Endometrial microvascular endothelial cells (primary cell): ENCODE data around the gene RIT2. TPM values are rescaled to one million over a fixed set of nuclear protein-coding genes. Genes with fewer than 3 reads are reported as not detected.

ENCODE experiments used
- in situ Hi-C: cut with HindIII; loops from 2 replicates; pipeline ENCODE4 v1.10.0; 2017; ENCODE audit warnings: low sequenced_read_pairs, low pct_unique_long_range_greater_than_20kb; ENCODE audit errors: inconsistent ontology term
- total RNA-seq: library from RNA; depleted of rRNA; stranded (reverse); fragments of >200 nt; gene quantifications from one replicate; pipeline ENCODE4 v1.2.3, GENCODE V29; 2015; ENCODE audit errors: inconsistent ontology term

The RIT2 gene
- total RNA-seq, 1 donor from 2014 or later, result not detected

DNA sequence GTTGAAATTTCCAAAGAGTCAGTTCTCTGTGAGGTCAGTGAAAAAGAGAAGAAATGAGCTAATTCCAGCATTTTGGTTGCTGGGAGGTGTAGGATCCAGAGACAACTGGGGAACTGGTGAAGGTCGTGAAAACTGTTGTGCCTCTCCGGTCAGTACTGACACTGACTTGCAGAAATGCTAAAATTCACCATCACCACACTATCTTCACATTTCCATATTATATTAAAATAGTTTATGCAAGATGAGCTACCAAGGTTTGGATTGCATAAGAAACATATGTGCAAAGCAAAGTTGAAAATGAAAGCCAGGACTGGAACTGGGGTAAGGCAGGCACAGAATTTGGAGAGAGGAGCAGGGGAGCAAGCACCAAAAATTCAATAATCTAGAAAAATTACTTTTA is 21.8 kb downstream of the RIT2 start:
- in situ Hi-C loops, result no loop called here

DNA sequence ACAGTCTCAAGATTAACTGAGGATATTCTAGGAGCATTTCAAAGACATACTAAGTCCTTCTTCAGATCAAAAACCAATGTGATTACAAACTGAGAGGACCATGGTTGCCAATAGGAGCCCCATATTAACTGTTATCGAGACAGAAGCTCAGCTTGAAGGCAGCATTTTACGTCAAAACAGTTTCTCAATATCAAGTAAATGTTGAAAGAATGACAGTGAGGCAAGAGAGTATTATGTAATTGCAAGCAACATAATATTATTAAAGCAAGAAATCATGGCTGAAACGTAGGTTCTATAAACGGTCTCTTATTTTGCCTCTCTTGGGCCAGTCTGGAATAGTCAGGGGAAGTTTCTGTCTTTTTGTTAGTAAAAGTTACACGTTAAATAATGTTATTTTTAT is 22.9 kb downstream of the RIT2 start:
- in situ Hi-C loops, result no loop called here

DNA sequence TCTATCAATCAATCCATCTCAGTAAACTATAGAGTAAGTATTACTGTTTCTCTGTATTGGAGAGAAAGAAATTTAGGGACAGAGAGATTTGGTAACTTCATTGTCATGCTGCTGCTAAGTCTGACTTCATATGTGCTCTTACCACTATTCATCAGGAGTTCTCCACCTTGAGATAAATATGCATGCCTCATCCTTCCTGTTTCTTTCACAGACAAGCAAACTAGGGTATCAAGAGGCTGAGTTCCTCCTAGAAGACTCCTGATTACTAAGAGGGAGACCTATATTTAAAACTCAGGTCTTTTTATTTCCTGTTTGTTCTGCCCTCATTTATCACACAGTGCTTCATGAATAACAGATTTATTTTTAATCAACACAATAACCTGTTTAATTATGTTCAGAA is 34.1 kb downstream of the RIT2 start:
- in situ Hi-C loops, result no loop called here

DNA sequence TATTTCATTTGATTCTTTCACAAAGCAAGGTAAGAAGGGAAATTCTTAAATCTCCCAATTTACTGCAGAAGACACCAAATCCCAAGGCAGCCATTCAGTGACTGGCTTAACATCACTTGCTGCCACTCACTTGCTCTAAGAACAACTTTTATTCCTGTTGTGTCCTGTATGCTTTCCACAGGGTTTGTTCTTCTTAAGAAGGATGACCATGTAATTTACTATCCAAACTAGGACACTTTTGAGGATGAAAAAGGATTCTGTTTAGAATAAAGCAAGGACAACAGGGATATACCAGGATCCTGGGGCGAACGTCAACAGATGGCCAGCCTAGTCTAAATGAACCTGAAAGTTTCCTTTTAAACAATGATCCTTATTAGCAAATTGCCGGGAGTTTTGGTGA is 34.8 kb downstream of the RIT2 start:
- in situ Hi-C loops, result no loop called here

DNA sequence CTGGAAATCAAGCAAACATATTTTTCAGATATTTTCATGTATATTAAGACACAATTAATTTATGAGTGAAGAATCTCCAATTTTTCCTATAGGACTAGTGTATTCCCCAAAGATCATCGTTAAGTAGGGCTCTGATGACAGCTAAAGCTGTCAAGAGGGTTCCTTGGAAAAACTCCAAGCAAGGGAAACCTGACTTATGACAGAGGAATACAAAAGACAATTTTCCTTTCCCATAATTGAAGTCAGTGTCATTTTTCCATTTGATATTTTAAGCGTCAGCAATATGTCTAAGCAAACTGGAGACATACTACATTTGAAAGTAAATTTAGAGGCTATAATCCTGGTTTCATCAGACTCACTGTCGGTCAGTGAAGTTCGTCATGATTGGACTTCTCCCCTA is 36.1 kb downstream of the RIT2 start:
- in situ Hi-C loops, result no loop called here

DNA sequence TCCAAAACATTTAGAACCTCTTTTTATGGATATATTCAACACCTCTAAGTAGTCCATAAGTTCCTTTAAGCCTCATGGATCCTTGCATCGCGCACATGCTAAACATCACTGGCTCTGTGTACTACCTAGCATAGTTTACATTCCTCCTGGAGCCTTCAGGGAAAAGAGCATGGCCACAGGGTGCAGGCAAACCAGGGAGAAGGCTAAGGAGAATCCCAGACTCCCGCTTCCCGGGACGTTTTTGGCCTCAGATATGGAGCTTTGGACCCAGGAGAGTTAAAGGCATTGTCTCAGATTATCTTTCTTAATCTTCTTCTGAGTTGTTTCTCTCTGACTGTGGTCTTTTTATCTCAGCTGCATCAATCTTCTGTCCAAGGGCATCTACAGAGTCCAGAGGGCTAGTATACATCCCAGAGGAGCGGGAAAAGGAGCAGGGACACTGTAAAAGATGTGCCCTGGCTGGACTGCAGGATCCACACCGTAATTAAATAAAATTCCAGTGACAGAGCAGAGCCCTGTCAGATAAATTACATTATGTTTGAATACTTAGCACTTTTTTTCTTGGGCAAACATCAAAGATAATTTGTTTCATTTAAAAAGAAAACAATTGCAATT is 36.9 kb downstream of the RIT2 start:
- in situ Hi-C loops, result no loop called here

DNA sequence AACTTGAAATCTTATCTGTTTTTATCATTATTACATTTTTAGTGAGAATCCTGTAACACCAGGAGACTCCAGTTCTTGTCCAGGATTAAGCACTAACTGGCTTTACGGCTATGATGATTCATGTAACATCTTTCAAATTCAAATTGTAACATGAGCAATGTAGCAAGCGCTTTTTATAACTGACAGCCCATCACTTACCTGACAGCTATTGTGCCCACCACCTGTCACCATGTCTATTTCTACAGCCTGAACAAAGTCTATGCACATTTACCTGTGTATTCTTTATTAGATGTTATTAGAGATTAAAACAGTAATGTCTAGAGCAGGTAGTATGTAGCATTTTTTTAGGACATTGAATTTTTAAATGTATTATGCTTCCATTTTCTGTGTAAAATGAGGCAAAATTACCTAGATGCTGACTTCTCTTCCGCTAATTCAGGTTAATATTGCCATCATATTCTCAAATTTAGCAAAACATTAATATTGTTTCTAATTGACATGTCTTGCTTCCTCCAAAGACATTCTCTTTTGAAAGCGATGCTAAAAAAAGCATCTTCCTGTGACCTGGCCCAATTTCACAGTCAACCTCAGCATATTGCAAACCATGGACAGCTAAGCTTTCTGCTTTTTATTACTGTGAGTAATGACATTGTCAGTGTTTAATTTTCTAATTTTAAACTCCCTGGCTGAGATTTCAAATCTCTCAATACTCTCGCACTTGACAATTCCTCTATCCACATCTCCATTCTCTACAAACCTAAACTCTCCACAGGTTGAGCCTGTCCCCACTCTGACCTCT is 37.8 kb downstream of the RIT2 start:
- in situ Hi-C loops, result no loop called here

DNA sequence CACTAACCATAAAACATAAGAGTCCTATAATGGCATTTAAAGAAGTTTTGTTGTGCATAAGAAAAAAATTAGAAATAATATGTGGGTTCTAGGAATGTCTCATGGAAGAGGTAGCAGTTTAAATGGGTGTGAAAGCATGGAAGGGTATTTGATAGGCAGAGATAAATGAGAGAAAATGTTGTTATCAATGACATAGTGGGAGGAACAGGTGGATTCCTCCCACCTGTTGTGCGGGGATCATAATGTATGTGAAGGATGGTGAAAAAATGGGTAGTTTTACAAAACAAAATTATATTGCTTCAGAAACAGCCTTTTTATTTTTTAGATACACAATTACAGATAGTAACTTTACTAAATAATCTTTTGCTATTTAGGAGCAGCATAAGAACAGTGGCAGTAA is 41.7 kb downstream of the RIT2 start:
- in situ Hi-C loops, result no loop called here

DNA sequence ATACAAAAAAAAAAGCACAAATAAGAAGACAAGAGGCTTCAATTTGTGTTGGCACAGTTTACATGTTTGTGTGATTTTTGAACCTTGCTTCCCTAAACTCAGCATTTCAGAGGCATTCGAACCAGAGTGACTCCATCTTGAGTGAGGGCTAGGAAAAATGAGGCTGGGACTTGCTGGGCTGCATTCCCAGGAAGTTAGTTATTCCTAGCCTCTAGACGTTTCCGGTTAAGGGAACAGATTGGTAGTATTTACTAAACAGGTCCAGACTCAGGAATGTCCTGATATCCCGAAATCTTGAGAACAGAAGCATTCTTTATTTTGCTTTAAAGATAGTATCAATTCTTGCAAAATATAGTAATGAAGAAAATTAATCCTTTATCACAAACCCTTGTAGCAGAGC is 46.7 kb downstream of the RIT2 start:
- in situ Hi-C loops, result no loop called here

DNA sequence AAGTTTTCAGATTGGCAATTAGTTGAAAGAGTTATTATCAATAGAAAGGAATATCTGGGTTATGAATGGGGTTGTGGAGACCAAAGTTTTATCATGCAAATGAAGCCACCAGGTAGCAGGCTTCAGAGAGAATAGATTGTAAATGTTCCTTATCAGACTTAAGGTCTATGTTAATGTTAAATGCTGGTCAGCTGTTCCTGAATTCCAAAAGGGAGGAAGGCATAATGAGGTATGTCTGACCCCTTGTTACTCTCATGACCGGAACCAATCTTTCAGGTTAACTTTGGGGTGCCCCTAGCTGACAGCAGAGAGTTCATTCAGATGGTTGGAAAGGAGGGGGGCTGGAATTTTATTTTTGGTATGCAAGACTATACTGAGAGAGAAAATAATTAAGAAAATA is 47.9 kb downstream of the RIT2 start:
- in situ Hi-C loops, result no loop called here

DNA sequence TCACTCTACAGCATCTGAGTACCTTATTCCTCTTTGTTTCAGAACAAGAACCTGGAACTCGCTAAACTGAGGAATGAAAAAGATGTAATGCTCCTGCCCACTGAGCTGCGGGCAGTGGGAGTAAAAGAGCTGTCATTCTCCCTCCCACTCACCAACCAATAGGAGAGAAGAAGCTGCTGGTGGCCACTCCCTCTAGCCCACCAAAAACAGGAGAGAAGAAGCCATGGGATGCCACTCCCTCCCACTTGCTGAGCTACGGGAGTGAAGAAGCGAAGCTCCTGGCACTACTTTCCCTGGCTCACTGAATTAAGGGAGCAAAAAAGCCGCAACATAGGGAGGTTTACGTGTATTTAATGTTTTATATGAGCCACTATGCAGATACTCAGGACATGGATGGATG is 53.7 kb downstream of the RIT2 start:
- in situ Hi-C loops, result no loop called here

DNA sequence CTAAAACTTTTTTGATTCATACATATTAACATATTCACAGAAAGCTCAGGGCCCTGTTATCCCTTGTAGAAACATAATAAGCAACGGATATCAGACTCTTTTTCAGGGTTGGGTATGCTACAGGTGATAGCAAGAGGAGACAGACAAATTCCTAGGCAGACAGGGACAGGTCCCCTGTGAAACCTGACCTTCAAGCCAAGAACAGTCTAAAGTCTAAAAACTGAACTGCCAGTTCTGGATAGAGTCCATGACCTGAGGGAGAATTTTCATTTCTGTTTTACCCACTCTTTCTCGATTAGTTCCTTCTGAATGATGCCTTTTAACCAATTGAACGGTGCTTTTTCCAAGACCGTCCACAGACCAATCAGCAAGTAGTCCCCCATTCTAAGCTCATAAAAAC is 54.2 kb downstream of the RIT2 start:
- in situ Hi-C loops, result no loop called here

DNA sequence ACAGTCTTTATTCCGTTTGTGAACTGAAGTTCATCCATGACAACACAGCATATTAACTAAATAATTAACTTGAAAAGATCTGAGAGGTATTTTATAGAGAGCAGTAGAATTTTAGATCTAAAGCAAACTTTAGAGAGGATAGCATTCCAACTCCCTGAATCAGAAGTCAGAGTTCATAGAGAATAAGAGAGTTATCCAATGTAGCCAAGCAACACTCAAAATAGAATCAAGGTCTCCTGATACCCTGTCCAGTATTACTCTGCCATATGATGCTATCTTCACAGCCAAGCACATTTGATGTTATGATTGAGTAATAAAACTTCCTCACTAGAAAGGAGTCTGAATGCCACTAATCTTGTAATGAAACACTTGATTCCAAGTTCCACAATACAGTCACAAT is 55.5 kb downstream of the RIT2 start:
- in situ Hi-C loops, result no loop called here

DNA sequence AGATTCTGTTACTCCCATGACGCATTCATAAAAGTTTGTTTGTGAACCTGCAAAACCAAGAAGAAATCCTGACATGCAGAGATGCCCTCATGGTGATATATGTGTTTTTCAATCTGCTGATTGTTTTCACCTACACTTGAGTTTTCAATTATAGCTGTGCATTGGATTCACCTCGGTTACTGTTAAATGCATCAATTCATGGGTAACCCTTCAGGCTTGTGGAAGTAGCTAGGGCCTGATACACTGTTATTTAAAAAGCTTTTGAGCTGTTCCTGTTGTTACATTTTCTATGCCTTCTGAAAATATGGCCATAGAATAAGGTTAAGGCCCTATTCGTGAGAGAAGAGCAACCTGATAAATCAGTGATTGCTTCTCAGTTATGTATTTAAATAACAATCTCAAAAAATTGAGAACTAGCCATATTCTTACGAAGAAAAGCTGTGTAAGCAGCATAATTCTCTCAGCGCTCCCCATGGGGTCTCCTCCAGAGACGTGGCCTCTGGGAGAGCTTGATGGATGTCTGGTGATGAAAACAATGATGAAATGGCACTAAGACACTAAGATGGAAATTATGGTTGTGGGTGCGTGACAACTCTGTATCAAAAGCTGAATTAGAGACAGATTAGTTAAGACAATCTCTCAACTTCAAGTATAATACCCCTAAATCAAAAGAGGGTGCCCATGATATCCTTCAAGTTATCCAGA is 60.5 kb downstream of the RIT2 start:
- in situ Hi-C loops, result no loop called here

DNA sequence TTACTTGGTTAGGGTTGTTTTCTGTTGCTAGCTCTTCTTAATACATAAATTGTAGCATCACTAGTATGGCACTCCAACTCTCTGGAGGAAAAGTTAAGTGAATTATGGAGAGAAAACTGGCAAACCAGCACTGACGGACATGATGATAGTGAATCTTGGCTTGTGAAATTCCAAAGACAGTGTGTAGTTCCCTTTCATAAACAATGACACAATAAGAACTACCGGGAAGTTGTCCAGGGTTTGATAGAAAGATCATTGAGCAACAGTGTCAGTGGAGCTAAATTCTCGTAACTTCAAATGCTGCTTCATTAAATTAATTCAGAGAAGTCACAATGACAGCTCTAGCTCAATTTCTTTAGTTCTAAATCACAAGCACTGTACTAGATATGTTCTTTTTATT is 66.5 kb downstream of the RIT2 start:
- in situ Hi-C loops, result no loop called here

DNA sequence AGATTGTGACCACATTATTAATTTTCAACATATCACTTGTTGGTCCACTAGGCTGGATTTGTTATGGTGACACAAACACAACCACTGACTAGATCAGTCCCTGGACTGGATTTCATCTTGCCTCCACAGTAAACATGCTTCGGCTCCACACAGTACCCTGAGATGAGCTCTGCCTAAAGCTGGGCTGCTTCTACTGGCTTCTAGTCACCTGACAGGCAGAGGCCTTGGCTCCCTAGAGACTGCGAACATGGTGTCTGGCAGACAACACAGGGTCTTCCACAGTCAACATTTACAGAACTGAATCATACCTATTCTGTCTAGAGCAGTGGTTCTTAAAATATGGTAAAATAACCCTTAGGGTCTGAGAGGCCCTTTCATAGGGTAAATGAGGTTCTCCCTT is 69.2 kb downstream of the RIT2 start:
- in situ Hi-C loops, result no loop called here

DNA sequence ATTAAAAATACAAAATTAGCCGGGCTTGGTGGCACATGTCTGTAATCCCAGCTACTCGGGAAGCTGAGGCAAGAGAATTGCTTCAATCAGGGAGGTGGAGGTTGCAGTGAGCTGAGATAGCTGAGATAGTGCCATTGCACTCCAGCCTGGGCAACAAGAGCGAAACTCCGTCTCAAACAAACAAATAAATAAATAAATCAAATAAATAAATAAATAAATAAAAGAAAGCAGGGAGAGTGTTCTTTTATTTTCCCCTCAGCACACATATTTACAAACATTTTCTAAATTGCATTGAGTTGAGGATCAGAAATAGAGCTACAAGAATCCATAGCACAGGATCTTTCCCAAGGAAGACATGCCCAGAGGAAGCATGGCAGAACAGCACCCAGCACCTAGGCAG is 71.9 kb downstream of the RIT2 start:
- in situ Hi-C loops, result no loop called here

DNA sequence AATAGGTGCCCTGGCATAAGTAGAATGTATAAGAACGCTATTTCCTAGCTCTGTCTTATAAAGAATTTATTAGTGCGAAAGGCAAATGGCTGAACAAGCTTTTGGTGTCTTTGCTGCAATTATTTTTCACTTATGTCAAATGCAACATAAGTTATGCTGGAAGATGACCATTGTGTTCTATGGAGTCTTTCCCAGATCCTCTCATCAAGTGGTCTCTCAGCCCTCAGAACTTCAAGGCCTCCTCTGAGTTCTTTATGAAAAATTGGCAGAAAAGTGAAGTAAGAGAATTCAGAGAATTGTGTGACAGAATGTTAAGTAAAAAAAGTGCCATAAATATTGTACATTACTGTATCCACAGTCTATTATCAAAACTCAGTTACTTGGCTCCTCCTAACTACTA is 75.2 kb downstream of the RIT2 start:
- in situ Hi-C loops, result no loop called here

DNA sequence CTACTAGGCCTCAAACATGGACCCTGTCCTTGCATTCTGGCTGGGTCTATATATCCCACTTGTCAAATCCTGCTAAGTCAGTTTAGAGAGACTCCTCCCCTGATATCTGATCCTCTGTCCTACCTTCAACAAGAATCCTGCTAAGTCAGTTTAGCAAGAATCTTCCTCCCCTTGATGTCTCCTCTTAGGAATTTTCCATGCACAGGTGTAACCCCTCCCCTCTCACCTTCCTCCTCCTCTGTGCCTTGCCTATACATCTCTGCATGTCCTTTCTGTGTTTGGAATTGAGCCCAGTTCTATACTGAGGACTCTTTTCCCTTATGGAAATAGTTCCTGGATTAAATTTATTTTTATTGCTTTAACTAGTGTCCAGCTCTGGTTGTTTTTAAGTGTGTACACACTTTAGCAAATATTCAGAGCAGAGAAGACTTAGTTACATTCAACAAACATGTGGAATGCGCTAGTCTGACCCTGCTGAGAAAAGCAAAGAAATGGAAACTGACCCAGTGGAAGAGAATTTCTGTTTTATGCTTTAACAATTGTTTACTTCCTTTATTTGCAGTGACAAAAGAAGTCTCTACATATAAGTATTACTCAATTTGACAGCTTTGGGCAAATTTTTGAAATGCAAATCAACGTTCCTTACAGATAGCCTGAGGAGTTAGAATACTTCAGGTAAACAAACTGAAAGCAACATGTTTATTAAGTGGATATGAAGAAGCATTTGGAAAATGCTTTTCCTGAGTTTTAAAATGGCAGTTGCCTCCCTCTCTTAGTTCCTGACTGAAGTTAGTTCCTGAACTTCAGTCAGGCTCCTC is 80.6 kb downstream of the RIT2 start:
- in situ Hi-C loops, result no loop called here
